DMS79 (cell line): ENCODE measurements around the gene ZDHHC20.

Experiments
- DNase-seq: peaks from one replicate; lab custom pipeline; 2025; lab: John Stamatoyannopoulos, UW

ZDHHC20 gene

GRCh38 chr13:21324803-21325202, 134.3 kb downstream of the ZDHHC20 start:
- DNase-seq = no peak

GRCh38 chr13:21322988-21323387, 136.1 kb downstream of the ZDHHC20 start:
- DNase-seq = no peak
